ENCODE results near the gene AOAH. TPM values are rescaled to one million over a fixed set of nuclear protein-coding genes. Genes with fewer than 3 reads are reported as not detected.

AOAH gene
- total RNA-seq, 2 donors from 2014 or later, result 2.5 to 7.2 TPM

DNA sequence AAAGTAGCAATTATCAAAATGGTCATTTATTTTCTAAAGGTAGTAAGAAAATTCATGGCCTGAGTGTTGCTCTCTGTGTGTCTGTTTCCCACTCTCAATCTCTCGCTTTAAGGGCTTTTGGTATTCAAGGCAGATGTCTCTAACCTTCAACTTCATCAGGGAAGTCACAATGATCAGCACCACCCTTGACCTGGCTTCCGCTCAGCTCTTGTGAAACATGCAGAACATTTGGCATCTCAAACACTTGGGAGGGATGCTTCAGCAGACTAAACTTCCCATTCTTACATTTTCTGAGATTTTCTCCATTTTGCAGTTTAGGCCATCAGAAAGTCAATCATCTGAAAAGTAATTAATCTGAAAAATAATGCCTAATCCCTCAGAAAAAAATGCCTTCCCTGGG is 129.8 kb downstream of the AOAH start:
- Histone ChIP-seq H3K27me3 (no peaks in the 10 kb centered on the region), H3K36me3 (no peaks in the 10 kb centered on the region), H3K27ac (no peak overlapping the region), H3K9me3 (no peaks in the 10 kb centered on the region), H3K4me1 (no peaks in the 10 kb centered on the region), H3K4me3 (no peak overlapping the region)
- DNase-seq (ENCODE audit: low spot score), result no peak
- no peak for TF ChIP-seq CTCF (IDR thresholded peaks at IDR 0.05)

DNA sequence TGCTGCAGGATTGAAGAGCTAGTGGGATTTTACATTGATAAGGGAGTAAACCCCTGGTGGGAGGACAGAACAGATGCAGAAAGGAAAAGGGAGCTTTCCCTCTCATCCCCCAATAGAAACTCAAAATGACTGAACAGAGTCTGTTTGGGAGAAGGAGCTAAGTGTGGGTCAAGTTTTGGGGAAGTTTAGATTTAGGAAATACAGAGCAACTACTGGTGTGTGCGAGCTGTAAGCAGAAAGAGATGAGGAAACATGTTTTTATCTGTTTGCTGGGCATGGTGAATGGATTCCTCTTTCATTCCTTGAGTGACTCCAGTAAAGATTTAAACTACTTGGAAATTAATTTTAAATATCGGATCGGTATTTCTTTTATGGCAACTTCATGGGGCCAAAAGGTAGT is 132.7 kb downstream of the AOAH start:
- H3K9me3 ChIP-seq, result no peaks in the 10 kb centered on the region
- H3K36me3 ChIP-seq, result no peaks in the 10 kb centered on the region
- no peak for TF ChIP-seq CTCF (IDR thresholded peaks at IDR 0.05)
- no peaks in the 10 kb centered on the region for H3K4me1 ChIP-seq
- H3K27me3 ChIP-seq, result no peaks in the 10 kb centered on the region
- DNase-seq (ENCODE audit: low spot score), result no peak
- no peak overlapping the region for H3K4me3 ChIP-seq
- no peak overlapping the region for H3K27ac ChIP-seq

DNA sequence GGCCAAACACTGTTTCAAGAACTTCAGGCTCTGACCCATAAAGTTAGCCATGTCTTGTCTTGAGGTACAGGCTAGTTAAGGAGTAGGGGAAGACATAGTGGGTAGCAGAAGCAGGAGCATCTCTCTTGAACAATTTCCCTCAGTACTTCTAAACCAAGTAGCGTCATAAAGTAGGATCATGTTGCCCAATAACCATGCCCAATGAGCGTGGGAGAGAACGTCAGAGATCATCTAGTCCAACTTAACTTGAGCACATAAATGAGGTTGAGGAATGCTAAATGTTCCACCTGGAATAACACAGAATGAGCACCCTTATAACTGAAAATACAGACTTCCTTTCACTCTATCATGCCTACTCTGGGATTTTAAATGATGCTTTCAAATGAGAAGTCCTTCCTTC is 134.9 kb downstream of the AOAH start:
- no peak for TF ChIP-seq CTCF (IDR thresholded peaks at IDR 0.05)
- no peak overlapping the region for H3K4me3 ChIP-seq

DNA sequence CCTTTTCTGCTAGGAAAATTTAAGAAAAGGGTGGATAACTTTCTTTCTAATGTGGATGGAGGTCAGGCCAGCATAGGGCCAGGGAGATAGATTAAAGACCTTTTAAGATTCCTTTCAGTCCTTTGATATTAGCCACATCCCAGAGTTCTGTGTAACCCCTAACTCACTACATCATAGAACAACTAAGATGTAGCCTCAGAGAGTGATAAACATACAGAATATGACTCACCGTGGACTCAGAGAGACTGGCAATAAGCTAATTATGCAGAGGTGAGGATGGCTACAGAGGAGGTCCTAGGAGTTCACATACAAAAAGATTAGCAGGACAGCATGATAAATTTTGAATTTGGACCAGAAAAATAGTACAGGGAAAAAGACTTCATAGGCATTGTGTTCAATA is 141.0 kb downstream of the AOAH start:
- Histone ChIP-seq H3K4me1 (no peaks in the 10 kb centered on the region), H3K27ac (no peak overlapping the region), H3K27me3 (no peaks in the 10 kb centered on the region), H3K9me3 (no peaks in the 10 kb centered on the region), H3K36me3 (no peaks in the 10 kb centered on the region), H3K4me3 (no peak overlapping the region)
- no peak for DNase-seq (ENCODE audit: low spot score)
- no peak for TF ChIP-seq CTCF (IDR thresholded peaks at IDR 0.05)

More for the DNA sequence above, 134.9 kb downstream of the AOAH start:
- Histone ChIP-seq H3K27me3 (no peaks in the 10 kb centered on the region), H3K9me3 (no peaks in the 10 kb centered on the region), H3K27ac (no peak overlapping the region), H3K36me3 (no peaks in the 10 kb centered on the region), H3K4me1 (no peaks in the 10 kb centered on the region)
- no peak for DNase-seq (ENCODE audit: low spot score)

- DNase-seq (ENCODE audit: low spot score), result no peak
- TF ChIP-seq CTCF (IDR thresholded peaks at IDR 0.05), result no peak
- H3K9me3 ChIP-seq, result peaks cover 0 to 6% of the 10 kb centered on the region in 2 donors
- no peaks in the 10 kb centered on the region for H3K36me3 ChIP-seq
- H3K4me1 ChIP-seq, result no peaks in the 10 kb centered on the region
- no peak overlapping the region for H3K4me3 ChIP-seq
- H3K27me3 ChIP-seq, result no peaks in the 10 kb centered on the region
- no peak overlapping the region for H3K27ac ChIP-seq
These were observed 148.5 kb downstream of the AOAH start for GRCh38 chr7:36575832-36576231.

- no peak overlapping the region for H3K27ac ChIP-seq
- no peaks in the 10 kb centered on the region for H3K4me1 ChIP-seq
- H3K9me3 ChIP-seq, result peaks cover 0 to 6% of the 10 kb centered on the region in 2 donors
- H3K27me3 ChIP-seq, result no peaks in the 10 kb centered on the region
- DNase-seq (ENCODE audit: low spot score), result no peak
- no peak overlapping the region for H3K4me3 ChIP-seq
- H3K36me3 ChIP-seq, result no peaks in the 10 kb centered on the region
- TF ChIP-seq CTCF (IDR thresholded peaks at IDR 0.05), result no peak
These were observed 151.2 kb downstream of the AOAH start for GRCh38 chr7:36573066-36573465.
